HG03342 (cell line): ENCODE measurements around the gene LGALS3BP.
"Not testable (repeated sequence)": the region's sequence is repeated elsewhere in the genome, so short reads cannot be mapped to it uniquely, and the experiment has no call there.

ENCODE experiments used
- ATAC-seq: cut with Tn5 transposase; IDR thresholded peaks from one replicate; pipeline ENCODE4 v1.9.1; 2021; ENCODE audit warnings: mild to moderate bottlenecking, moderate library complexity; ENCODE audit not compliant: unreplicated experiment

Gene LGALS3BP

DNA sequence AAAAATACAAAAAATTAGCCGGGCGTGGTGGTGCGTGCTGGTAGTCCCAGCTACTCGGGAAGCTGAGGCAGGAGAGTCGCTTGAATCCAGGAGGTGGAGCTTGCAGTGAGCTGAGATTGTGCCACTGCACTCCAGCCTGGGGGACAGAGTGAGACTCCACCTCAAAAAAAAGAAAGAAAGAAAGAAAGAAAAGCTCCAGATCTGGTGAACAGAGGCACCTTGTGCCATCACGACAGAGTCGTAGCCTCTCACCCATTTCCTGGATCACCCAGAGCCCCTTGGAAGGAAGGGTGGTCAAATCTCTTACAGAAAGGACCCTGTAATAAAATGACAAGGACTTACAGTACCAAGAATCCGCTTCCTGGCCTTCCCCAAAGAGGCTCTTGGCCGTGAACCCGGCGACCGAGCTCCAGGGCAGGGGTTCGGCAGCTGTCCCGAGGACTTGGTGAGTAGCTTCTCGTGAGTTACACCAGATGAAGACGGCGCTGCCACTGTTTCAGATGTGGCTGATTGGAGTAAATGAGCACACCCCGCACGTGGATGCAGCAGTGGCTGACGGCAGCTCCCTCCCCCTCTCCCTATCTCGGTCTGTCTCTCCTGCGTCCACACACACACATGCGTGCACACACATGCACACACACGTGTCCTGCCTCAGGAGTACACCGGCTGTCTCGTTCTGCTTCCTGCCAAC lies 13.5 kb downstream of the LGALS3BP start:
- no peak for ATAC-seq

DNA sequence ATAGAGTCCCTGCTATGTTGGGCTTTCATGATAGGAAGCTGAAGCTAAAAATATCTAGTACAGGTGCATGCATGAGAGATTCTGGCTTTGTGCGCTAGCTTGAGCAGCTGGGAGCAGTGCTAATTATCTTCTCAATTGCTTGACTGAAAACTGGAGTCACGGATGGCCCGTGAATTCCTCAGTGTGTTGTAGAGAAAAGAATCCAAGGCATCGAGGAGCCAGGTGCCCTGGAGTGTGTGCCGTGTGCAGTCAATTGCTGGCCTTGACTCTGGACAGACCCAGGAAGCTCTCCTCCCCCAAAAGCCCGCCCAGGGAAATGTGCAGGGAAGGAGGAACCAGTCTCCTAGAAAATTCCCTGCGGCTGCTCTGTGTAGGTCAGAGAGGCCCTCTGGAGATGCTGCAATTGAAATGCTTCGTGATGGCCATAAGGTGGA lies 14.2 kb downstream of the LGALS3BP start:
- ATAC-seq, result no peak

GRCh38 chr17:78963378-78963777 lies 16.3 kb downstream of the LGALS3BP start:
- no peak for ATAC-seq

- not testable (repeated sequence) for ATAC-seq
Observed at GRCh38 chr17:78962984-78963348, 16.8 kb downstream of the LGALS3BP start.

DNA sequence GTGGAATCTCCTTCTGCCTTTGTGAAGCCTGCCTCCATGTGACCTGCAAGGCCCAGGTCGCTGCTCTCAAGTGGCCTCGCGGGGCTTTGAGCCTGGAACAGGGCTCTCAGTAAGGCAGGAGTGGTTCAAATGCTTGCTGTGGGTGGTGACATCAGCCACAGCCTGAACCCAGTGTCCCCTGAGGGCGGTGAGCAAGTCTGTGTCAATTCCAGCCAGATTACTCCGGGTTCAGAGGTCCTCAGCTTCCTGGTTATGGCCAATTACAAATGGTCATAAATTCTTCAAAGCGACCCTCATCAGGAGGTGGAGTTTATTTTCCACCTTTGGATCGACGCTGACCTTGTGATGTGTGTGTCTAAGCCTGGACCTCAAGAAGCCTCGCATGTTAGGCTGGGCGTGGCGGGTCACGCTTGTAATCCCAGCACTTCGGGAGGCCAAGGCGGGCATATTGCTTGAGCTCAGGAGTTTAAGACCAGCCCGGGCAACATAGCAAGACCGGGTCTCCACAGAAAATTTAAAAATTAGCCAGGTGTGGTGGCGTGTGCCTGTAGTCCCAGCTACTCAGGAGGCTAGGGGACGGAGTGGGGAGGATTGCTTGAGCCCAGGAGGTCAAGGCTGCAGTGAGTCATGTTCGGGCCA lies 17.3 kb downstream of the LGALS3BP start:
- no peak for ATAC-seq

GRCh38 chr17:78961571-78961970 lies 18.2 kb downstream of the LGALS3BP start:
- ATAC-seq, result no peak

DNA sequence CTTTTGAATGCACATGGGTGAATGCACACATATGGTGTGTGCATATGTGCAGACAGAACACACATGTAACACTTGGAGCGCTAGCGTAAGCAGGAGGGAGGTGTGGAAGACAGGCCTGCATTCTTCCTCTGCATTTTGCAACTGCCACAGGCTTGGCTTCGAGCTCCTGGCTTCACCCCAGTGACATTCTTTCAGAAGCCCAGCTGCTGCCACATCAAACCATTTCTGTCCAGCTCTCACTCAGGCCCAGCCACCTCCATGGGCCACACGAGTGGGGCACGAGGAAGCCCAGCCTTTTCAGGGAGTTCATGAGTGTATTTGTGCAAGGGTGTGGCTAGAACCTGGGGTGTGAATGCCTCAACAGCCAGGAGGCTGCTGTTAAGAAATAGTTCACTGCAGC lies 18.8 kb downstream of the LGALS3BP start:
- no peak for ATAC-seq

DNA sequence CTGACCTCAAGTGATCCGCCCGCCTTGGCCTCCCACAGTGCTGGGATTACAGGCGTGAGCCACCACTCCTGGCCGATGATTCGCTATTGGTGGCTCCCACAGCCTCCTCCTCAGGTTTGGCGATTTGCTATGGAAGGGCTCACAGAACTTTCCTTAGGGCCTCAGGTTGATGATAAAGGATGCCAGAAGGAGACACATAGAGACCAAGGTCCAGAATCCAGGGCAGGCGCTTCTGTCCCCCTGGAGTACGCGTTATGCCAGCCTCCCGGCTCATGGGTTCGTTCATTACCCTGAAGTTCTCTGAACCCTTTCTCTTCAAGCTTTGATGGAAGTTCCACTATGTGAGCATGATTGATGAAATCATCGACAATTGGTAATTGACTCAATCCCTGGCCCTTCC lies 19.9 kb downstream of the LGALS3BP start:
- no peak for ATAC-seq

GRCh38 chr17:78958641-78959127 lies 21.0 kb downstream of the LGALS3BP start:
- no peak for ATAC-seq

DNA sequence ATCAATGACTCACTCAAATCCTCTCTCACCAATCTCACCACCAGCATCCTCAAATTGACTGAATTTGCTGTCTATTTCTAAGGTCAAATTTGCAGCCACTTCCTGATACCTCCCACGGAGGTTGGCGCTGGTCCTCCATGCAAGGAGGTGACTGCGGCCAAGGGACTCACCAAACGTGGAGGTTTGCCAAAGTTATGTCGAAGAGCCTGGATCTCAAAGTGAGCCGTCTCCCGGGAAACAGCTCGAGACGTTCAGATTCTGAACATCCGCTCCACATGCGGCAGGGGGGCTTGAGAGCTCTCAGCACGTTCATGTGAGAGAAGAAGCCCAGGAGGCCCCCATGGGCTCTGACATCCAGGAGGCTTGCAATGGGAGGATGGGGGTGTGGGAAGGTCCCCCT lies 22.6 kb downstream of the LGALS3BP start:
- no peak for ATAC-seq

DNA sequence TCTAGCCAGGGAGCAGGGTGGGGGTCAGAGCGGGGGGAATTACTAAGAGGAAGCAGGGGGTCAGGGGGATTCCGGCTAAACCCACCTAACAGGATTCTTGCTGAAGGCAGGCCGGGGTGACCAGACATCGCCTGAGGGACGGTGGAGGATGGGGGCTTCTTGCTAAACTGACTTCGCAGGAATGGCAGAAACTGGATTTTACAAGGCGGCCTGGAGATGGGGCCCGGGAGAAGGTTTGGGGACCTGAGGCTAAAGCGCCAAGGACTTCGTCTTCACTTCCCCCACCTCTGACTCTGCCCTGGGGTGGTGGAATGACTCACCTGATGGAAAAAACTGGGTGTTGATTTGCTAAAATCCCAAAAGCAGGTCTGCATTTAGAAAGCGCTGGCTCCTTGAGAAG lies 23.5 kb downstream of the LGALS3BP start:
- no peak for ATAC-seq

- ATAC-seq, result no peak
Observed at GRCh38 chr17:78954684-78955083, 25.0 kb downstream of the LGALS3BP start.

DNA sequence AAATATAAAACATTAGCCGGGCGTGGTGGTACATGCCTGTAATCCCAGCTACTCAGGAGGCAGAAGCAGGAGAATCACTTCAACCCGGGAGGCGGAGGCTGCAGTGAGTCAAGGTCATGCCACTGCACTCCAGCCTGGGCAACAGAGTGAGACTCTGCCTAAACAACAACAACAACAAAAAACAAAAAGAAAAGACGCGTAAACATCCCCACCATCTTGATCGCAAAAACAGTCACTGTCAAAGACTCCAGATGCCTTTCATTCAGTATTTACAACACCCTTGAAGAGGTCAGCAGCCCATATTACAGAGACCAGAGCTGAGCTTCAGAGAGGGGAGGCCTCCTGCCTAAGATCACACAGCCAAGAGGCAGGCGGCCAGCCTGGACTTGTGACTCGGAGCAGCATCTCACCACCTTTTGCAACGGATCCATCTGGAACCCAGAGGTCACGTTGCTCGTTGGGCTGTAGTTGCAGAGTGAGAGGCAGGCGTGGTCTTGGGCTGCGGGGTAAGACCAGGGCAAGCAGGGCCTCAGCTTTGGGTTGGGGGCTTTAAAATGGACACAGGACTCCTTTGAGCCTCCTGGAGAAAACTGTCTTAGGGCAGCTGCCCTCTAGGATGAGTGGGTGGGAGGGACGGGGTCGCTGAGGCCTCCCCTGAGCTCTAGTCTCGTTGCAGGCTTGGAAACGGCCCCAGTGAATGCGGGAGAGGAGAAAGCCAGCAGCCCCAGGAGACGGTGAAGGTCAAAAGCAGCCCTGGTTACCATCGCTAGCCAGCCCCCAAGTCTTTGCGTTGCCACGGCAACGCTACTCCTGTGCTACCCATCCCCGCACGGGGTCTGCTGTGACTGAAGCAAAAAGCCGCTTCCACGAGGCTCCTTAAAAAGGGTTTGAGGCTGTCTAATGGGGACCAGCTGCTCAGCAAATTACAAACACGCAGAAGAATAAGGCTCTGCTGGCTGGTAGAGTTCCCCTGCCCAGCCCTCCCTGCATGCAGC lies 26.1 kb downstream of the LGALS3BP start:
- ATAC-seq, result no peak

- no peak for ATAC-seq
Observed at GRCh38 chr17:78952706-78953105, 27.0 kb downstream of the LGALS3BP start.

GRCh38 chr17:78951967-78952551 lies 27.7 kb downstream of the LGALS3BP start:
- ATAC-seq, result no peak

DNA sequence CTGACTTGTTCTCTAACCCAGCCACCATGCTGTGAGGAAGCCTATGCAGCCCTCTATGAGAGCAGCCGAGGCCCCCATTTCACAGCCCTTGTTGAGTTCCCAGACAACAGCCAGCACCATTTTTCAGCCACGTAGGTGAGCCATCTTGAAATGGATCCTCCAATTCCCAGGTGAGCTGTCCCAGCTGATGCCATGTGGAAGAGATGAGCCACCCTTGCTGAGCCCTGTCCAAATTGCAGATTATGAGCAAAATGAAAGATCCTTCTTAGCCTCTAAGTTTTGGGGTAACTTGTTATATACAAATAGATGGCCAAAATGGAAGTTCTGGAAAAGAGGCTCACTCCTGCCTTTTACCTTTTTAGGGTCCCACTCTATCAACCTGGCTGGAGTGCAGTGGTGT lies 28.9 kb downstream of the LGALS3BP start:
- ATAC-seq, result no peak

GRCh38 chr17:78947235-78948149 lies 32.2 kb downstream of the LGALS3BP start:
- ATAC-seq, result no peak

DNA sequence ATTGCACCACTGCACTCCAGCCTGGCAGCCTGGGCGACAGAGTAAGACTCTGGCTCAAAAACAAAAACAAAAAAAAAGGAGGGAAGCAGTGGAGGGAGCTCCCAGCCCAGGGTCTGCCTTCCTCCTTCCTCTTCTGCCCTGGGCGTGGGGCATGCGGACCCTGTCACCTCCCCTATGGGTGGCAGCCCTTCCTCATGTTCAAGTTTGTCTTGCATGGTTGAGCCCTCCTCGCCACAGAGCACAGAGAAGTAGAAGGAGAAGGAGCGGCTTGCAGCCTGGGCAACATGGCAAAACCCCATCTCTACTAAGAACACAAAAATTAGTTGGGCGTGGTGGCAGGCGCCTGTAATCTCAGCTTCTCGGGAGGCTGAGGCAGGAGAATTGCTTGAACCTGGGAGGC lies 33.1 kb downstream of the LGALS3BP start:
- ATAC-seq, result no peak

DNA sequence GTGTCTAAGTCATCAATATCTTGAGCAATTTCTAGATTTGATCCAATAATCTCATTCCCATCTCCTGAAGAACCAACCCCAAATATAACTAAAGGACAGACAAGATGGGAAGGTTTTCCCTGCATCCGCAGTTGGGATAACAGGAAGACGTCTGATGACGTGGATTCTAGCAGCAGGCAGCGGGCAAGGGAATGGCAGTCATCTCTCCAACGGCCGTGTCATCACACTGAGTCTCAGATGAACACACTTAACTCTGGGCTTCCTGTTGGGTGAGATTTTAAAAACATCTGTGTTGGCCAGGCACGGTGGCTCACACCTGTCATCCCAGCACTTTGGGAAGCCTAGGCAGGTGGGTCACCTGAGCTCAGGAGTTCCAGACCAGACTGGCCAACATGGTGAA lies 33.6 kb downstream of the LGALS3BP start:
- no peak for ATAC-seq

DNA sequence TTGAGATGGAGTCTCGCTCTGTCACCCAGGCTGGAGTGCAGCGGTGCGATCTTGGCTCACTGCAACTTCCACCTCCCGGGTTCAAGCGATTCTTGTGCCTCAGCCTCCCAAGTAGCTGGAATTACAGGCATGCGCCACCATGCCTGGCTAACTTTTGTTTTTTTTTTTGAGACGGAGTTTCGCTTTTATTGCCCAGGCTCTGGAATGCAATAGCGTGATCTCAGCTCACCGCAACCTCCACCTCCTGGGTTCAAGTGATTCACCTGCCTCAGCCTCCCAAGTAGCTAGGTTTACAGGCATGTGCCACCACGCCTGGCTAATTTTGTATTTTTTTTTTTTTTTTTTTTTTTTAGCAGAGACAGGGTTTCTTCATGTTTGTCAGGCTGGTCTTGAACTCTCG lies 34.3 kb downstream of the LGALS3BP start:
- ATAC-seq, result not testable (repeated sequence)
